SK-N-SH treated with all-trans-retinoic acid at 6 μM for 48 hours (cell line): ENCODE data around the gene CHID1.

Experiments
- ATAC-seq: fragments of 200-7000 bp; cut with Tn5 transposase; 3 replicates; pipeline ENCODE4 v1.9.1; 2020; ENCODE audit warnings: mild to moderate bottlenecking, moderate library complexity
- ARNTL ChIP-seq: fragments of 450-650 bp; formaldehyde crosslinking; IDR thresholded peaks from 2 replicates; pipeline ENCODE4 v1.5.0; 2020; ENCODE audit warnings: low read depth, mild to moderate bottlenecking, moderate library complexity, borderline replicate concordance
- BACH2 ChIP-seq: fragments of 250-450 bp; sonication (Bioruptor Pico); IDR thresholded peaks from 2 replicates; pipeline ENCODE4 v1.9.0; 2021; ENCODE audit warnings: mild to moderate bottlenecking, borderline replicate concordance
- CREB5 ChIP-seq: fragments of 250-450 bp; sonication (Bioruptor Pico); IDR thresholded peaks from 2 replicates; pipeline ENCODE4 v1.5.1; 2020; ENCODE audit warnings: low read depth, mild to moderate bottlenecking, moderate library complexity
- CSDC2 ChIP-seq: fragments of 250-450 bp; sonication (Bioruptor Pico); IDR thresholded peaks from 2 replicates; pipeline ENCODE4 v1.5.0; 2020; ENCODE audit warnings: mild to moderate bottlenecking, moderate library complexity
- CSRNP3 ChIP-seq: fragments of 250-450 bp; sonication (Bioruptor Pico); IDR thresholded peaks from 2 replicates; pipeline ENCODE4 v1.5.1; 2021; ENCODE audit warnings: mild to moderate bottlenecking, moderate library complexity
- ESRRG ChIP-seq: fragments of 250-450 bp; sonication (Bioruptor Pico); IDR thresholded peaks from 2 replicates; pipeline ENCODE4 v1.6.1; 2021; ENCODE audit warnings: mild to moderate bottlenecking
- GLIS3 ChIP-seq: fragments of 250-450 bp; sonication (Bioruptor Pico); IDR thresholded peaks from 2 replicates; pipeline ENCODE4 v1.5.0; 2020; ENCODE audit warnings: mild to moderate bottlenecking, moderate library complexity
- ISL1 ChIP-seq: fragments of 250-450 bp; sonication (Bioruptor Pico); IDR thresholded peaks from 2 replicates; pipeline ENCODE4 v2.1.2; 2022; ENCODE audit warnings: mild to moderate bottlenecking, moderate library complexity
- PATZ1 ChIP-seq: fragments of 250-450 bp; sonication (Bioruptor Pico); IDR thresholded peaks from 2 replicates; pipeline ENCODE4 v1.8.0; 2020; ENCODE audit warnings: mild to moderate bottlenecking, moderate library complexity, borderline replicate concordance
- POU6F1 ChIP-seq: fragments of 250-450 bp; sonication (Bioruptor Pico); IDR thresholded peaks from 2 replicates; pipeline ENCODE4 v1.8.0; 2021; ENCODE audit warnings: low read depth, mild to moderate bottlenecking, moderate library complexity, borderline replicate concordance
- PPARA ChIP-seq: fragments of 250-450 bp; sonication (Bioruptor Pico); IDR thresholded peaks from 2 replicates; pipeline ENCODE4 v1.5.0; 2020; ENCODE audit warnings: mild to moderate bottlenecking, borderline replicate concordance
- RARB ChIP-seq: fragments of 250-450 bp; sonication (Bioruptor Pico); IDR thresholded peaks from 2 replicates; pipeline ENCODE4 v1.8.0; 2021; ENCODE audit warnings: mild to moderate bottlenecking, moderate library complexity
- SNAI2 ChIP-seq: fragments of 250-450 bp; sonication (Bioruptor Pico); IDR thresholded peaks from 2 replicates; pipeline ENCODE4 v1.5.0; 2020; ENCODE audit warnings: mild to moderate bottlenecking, moderate library complexity
- TCF4 ChIP-seq: fragments of 250-450 bp; sonication (Bioruptor Pico); IDR thresholded peaks from 2 replicates; pipeline ENCODE4 v1.8.0; 2021; ENCODE audit warnings: mild to moderate bottlenecking, moderate library complexity, borderline replicate concordance
- ZC3H10 ChIP-seq: fragments of 250-450 bp; sonication (Bioruptor Pico); IDR thresholded peaks from 2 replicates; pipeline ENCODE4 v1.5.1; 2021; ENCODE audit warnings: mild to moderate bottlenecking, moderate library complexity
- ZNF70 ChIP-seq: fragments of 450-650 bp; formaldehyde crosslinking; IDR thresholded peaks from 2 replicates; pipeline ENCODE4 v1.5.0; 2020; ENCODE audit warnings: mild to moderate bottlenecking, moderate library complexity

CHID1 gene

GRCh38 chr11:959027-959426 is 48.4 kb upstream of the CHID1 start:
- ATAC-seq = no peak
- no peak for TF ChIP-seq ESRRG (CRISPR knock-in tag)

- no peak for ATAC-seq
- no peak for TF ChIP-seq ARNTL (CRISPR knock-in tag)
- TF ChIP-seq PATZ1 (CRISPR knock-in tag) = no peak
- TF ChIP-seq POU6F1 (CRISPR knock-in tag) = no peak
Observed at GRCh38 chr11:958101-958500, 47.5 kb upstream of the CHID1 start.

- no peak for ATAC-seq
Observed at GRCh38 chr11:957212-957920, 46.8 kb upstream of the CHID1 start.

GRCh38 chr11:955154-956063 is 44.8 kb upstream of the CHID1 start:
- TF ChIP-seq TCF4 (CRISPR knock-in tag) (no peak), SNAI2 (CRISPR knock-in tag) (no peak), POU6F1 (CRISPR knock-in tag) (no peak), PPARA (CRISPR knock-in tag) (no peak), ZNF70 (CRISPR knock-in tag) (no peak), ARNTL (CRISPR knock-in tag) (no peak), RARB (CRISPR knock-in tag) (no peak), BACH2 (CRISPR knock-in tag) (no peak), ZC3H10 (CRISPR knock-in tag) (no peak), ISL1 (CRISPR knock-in tag) (no peak), CREB5 (CRISPR knock-in tag) (no peak), CSDC2 (CRISPR knock-in tag) (no peak), GLIS3 (CRISPR knock-in tag) (no peak), CSRNP3 (no peak)
- TF ChIP-seq, all 23 proteins: peak for 0
- ATAC-seq = no peak

More at GRCh38 chr11:957212-957920, 46.8 kb upstream of the CHID1 start:
- TF ChIP-seq ESRRG (CRISPR knock-in tag) (no peak), POU6F1 (CRISPR knock-in tag) (no peak), PPARA (CRISPR knock-in tag) (no peak), RARB (CRISPR knock-in tag) (no peak), CSDC2 (CRISPR knock-in tag) (no peak)
